ENCODE data around the gene CAPN11.

CAPN11 gene

DNA sequence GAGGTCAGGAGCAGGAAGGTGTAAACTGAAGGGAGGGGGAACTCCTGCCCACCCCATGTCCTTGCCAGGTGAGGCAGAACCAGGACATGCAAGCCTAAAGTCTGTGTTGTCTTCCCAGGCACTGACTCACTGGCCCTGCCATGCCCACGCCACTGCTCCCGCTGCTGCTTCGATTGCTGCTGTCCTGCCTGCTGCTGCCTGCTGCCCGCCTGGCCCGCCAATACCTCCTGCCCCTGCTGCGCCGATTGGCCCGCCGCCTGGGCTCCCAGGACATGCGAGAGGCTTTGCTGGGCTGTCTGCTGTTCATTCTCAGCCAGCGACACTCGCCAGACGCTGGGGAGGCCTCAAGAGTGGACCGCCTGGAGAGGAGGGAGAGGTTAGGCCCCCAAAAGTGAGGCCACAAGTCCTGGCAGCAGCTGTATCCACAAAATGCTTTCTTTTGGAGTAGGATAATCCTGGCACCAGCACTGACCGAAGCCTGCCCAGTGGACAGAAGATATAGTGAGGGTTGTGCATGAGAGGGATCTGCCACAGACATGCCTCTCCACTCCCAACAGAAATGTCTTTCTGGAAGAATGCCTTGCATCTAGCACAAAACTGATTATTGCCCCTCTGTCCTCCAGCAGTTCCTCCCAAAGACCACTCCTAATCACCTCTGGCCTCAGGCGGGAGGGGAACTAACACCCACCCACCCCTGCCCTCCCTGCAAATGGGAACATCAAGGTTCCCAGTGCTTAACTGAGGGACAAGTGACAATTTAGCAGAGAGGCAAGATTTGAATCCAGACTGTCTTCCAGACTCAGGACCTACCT, 58.9 kb downstream of the CAPN11 start:
- no peak for DNase-seq

DNA sequence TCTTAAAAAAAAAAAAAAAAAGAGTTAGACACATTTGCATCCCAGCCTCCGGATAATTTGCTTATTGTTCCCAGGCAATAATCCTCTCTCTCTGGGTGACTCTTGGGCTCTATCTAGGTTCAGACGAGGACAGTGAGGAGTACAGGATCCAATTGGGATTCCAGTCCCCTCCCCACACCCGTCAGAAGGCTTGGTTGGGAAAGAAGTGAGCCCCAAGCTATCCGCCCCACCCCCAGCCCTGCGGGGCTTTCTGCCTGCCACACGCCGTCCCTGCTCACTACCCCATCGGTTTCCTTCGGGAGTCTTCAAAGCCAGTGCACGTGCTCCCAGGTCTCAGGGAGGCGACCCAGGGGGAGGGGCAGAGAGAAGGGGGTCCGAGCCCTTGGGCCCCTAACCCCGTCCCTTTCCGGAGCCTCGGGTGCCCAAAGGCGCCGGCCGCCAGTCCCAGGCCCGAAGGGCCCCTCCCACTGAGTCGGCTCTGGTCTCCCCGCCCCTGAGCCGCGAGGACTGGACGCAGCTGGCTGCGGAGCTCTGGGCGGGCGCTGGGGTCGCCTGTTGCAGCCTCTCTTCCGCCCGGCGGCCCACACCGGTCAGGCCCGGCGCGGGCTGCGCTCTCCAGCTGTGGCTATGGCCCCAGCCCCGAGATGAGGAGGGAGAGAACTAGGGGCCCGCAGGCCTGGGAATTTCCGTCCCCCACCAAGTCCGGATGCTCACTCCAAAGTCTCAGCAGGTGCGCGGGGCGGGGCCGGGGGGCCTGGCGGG, 60.6 kb downstream of the CAPN11 start:
- DNase-seq = peak; percentile 60

DNA sequence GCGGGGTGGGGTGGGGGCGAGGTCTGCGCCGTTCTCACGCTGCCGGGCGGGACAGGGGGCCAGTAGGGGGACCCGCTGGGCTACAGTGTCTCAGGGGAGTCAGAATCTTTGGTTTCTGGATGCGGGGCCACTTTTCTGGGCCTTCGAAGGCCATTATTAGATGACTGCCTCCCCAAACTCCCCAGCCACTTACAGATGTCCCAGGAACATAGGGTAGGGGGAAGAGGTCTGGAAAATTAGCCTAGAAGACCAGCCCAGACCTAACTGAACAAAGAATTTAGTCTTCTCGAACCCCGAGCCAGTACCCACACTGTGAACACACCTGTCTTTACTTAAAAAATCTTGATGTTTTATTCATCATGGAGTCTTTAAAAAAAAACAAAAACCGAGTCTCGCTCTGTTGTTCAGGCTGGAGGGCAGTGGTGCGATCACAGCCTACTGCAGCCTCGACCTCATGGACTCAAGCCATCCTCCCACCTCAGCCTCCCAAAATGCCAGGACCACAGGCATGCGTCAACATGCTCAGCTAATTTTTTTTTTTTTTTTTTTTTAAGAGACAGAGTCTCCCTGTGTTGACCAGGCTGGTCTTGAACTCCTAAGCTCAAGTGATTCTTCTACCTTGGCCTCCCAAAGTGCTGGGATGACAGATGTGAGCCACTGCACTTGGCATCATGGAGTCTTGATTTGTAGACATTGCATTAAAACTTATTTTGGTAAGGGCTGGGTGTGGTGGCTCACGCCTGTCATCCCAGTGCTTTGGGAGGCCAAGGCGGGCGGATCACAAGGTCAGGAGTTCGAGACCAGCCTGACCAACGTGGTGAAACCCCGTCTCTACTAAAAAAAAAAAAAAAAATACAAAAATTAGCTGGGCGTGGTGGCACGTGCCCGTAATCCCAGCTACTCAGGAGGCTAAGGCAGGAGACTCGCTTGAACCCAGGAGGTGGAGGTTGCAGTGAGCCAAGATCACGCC, 61.5 kb downstream of the CAPN11 start:
- no peak for DNase-seq

DNA sequence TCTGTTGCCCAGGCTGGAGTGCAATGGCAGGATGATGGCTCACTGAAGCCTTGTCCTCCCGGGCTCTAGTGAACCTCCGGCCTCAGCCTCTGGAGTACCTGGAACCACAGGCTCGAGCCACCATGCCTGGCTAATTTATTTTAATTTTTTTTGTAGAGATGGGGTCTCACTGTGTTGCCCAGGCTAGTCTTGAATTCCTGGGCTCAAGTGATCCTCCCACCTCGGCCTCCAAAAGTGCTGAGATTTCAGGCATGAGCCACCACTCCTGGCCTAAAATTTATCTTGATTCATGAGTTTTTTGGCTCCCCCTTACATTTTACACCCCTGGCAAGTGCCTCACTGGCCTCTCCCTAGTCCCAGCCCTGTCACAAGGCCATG, 62.3 kb downstream of the CAPN11 start:
- no peak for DNase-seq

DNA sequence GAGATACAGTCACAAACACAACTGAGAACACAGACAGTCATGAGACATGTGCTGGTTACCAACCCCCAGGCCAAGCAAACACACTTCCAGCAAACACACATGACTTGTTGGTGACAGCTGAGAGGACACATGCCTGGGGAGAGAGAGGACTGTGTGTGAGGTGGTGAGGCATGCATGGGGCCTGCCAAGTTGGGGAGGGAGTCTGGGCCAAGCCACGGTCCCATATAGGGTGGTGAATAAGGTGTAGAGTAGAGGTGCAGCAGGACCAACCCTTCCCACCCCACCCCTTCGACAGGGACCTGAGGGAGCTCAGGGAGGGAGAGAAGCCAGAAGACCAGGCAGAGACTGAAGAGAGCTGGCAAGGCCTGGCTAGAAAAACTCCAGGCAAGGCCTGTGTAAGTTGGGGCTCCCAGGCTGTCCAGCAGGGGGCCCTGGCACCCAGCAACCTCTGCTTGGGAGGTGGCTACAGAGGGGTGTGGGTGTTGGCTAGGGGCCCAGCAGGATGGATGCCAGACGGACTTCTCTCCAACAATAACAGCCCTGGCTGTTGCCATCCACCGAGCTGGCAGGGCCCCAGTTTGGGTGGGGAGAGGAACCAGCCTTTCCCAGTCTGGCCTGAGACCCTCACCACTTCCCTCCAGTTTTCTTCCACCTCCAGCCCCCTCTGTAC, 62.8 kb downstream of the CAPN11 start:
- DNase-seq = peak; percentile 85

DNA sequence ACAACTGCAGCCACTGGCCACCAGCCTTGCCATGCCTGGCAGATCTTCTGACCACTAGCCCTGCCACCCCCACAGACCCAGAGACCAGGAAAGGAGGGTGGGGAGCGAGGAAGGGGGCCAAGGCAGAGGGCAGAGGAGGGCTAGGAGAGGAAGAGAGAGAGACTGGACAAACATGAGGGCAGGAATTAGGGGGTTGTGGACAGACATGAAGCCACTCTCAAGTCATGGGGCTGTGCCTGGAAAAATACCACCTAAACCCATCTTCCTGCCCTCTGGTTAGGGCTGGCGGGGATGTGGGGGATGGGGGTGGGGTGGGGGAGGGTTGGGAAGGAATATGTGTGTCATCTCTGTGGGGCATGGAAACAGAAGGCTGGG, 63.3 kb downstream of the CAPN11 start:
- DNase-seq = no peak

DNA sequence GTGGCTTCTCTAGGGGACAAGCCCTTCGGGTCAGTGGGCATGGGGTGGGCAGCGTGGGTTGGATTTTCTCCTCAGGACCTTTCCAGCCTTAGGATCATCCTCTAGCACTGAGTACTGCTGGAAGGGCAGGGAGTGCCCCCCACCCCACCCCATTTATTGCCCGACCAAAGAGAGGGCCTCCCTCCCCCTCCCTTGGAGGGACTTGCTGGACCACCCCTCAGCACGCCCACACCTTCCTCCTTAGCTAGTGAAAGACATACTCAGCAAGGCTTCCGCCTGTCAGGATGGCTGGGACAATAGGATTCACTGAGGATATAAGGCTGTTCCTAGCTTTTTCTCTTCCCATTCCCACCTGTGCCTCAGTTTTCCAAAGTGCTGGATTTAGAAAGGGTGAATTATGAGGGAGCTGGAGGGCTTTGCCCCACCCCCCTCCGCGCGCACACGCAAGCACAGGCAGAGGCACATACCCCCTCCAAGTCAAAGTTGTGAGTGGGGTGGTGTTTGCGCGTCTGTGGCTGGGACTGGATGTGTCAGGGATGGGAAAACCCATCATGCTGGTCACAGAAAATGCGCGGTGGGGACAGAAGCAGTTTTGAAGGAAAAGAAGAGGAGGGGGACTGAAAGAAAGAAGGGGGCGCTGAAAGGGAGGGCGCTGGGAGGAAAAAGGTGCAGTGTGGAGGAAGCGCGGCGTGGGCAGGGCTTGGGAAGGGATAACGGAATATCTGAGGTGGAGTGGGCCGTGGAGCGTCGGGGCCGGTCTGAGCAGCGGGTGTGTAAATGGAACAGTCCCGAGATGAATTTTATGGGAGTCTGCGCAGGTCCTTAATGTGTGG, 64.1 kb downstream of the CAPN11 start:
- no peak for DNase-seq

DNA sequence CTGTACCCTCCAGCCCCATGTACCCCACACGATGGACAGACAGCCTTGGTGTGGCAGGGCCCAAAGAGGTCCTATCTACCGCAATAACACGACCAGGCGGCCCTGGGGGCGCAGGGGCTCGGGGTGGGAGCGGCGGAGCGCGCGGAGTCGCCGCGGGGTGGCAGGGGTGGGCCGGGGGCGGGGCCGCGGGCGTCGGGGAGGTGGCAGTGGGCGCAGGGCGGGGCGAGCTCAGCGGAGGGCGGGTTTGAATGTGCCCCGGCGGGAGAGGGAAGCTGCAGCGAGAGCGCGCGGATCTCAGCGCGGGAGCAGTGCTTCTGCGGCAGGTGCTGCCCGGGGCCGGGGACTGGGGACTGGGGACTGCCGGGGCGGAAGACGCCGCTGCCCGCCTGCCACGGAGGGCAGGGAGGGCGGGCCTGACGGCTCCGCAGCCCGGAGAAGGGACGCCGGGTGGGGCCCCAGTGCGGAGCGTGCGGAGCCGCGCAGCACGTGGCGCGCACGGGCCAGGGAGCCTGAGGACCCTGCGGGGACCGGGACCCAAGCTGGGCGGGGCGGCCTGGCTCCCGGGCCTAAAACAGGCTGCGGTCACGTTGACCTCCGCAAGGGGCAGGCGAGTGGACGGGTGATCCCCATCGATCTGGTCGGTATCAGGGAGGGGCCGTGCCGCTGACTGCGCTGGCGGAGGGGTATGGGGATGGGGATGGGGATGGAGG, 64.9 kb downstream of the CAPN11 start, which contains the start of gene SLC29A1:
Gene SLC29A1, plus strand, starts transcription at position 277 of the 710 bp plus-strand sequence. CDS start 3,719 bp downstream, outside the sequence.
- DNase-seq = peak; percentile 76

DNA sequence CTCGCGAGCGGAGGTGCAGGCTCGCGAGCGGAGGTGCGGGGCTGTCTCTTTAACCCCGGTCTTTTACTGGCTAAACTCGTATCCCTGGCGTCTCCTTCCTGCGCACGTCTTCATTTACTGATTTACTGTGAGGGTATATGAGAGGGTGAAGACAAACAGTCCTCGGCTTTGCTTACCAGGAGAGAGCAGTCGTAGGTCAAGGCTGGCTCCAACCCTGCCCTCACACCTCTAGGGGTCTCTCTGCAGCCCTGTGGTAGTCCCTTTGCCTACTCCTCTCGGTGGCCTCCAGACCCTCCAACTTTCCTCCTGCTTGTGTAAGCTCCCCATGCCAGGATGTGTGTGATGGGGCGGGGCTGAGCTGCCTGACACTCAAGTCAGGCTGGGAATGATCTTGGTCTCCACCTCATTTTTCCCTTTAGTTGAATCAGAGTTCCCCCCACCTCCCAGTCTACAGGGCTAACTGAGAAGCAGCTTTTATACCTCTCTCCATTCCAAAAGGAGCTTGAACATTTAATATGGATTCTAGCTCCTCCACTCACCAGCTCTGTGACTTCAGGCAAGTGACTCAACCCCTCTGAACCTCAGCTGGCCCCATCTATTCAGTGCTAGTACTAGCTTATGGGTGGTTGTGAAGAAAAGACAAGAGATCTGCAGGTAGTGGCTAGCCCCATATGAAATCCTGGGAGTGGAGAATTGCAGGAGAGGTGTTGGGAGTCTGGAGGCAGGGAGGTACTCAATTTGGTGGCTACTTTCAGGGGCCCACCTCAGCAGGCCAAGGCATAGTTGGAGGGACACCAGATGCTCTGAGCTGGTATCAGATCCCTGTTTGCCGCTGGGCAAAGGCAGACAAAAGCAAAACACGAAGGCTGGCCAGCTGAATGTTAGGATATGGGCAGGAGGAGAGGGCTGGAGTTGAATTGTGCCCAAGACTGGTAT, 65.7 kb downstream of the CAPN11 start:
- peak; percentile 60 for DNase-seq

DNA sequence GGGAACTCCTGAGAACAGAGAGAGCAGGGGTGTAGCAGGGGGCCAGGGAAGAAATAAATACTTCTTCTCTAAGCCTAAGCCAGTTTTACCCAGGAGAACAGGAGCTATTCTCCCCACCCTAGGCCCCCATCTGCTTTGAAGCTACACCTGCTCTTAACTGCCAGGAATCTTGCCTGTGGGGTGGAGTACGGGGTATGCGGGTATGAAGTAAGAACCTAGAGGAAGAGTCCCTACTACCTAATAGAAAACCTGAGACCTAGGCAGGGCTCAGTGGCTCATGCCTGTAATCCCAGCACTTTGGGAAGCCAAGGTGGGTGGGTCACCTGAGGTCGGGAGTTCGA, 66.3 kb downstream of the CAPN11 start:
- DNase-seq = no peak

DNA sequence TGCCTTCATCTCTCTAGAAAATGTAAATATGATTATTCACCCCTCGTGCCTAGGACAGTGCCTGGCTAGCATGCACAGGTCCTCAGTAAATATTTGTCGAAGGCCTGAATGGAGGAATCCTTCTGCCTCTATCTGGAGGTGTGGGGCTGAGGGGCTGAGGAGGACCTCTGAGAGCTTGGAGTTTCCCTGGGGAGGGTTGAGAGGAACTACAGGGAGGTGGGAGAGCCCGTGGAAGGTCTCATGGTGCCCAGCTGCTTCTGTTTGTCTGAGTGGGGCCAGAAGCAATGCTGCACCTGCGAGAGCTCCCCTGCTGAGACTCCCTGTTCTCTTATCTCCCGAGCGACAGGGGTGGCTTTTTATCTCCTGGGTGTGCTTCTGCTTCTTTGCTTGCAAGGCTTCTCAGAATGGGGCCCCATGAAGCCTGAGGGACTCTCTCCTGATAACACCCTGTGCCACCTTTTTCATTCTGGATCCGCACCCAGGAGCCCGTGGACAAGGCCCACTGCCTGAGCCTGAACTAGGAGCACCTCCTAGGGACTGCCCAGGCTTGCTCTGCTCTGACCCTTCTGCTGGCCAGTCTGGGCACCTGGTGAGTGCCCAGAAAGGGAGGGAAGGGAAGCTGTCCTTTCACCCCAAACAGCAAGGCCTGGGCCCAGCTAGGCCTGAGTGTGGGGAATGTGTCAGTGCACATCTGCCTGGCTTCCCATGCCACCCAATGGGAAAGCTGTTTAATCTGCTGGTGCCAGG, 67.1 kb downstream of the CAPN11 start:
- DNase-seq = no peak

DNA sequence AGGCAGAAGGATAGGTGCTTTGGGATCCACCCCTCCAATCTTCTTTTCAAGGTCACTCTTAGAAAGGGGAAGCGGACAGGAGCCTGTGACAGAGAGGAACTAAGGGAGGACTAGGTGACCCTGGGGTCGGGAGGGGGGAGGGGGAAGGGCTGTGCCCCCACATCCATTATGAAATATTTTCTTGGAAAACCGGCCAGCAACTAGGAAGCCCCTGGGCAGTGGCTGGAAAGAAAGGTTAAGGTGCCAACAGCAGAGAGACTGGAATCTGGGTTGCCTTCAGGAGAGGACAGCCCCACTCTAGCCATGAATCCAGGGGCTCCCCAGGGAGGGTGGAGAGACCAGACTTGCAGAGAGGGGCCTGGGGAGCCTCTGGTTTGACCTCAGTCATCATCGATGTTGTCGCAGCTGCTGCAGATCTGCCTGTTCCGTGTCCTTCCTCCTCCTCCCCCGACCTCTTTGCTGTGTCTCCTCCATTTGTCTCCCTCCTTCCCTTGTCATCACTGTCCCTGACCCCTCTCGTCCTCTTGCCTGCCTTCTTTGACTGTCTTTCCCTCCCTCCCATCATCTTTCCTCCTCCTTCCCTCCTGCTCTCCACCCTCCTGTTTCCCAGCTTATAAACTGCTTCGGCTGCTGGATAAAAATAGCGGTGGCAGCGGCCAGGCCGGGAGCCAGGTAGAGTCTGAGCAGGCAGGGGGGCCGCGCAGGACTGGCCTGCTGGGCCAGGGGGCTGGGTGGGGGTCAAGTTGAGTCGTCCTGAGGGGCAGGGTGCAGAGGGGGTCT, 67.9 kb downstream of the CAPN11 start:
- DNase-seq = no peak

DNA sequence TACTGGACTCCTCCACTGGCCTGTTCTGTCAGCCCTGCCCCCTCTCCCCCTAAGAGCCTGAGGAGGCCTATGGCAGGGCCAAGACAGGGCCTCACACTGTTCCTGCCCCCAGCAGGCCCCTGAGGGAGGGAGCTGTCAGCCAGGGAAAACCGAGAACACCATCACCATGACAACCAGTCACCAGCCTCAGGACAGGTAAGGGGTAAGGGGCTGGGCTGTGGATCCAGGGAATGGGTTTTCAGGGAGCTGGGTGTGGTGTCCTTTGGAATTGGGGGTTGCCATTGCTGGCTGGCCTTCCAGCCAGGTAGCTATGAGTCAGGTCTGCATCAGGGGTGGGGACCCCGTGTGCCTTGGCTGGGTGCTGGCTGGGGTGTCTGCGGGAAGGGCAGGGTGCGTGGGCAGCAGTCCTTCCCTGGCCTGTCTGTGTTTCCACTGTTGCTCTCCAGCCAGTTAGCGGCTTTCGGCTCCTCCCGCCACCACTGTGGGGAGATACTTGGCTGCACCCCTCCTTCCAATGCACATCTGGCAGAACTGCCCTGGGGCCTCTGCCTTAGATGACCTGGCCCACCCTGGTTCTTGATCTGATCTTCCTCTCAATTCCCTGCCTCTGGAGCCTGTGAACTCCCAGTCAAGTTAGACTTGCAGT, 68.7 kb downstream of the CAPN11 start:
- DNase-seq = no peak

DNA sequence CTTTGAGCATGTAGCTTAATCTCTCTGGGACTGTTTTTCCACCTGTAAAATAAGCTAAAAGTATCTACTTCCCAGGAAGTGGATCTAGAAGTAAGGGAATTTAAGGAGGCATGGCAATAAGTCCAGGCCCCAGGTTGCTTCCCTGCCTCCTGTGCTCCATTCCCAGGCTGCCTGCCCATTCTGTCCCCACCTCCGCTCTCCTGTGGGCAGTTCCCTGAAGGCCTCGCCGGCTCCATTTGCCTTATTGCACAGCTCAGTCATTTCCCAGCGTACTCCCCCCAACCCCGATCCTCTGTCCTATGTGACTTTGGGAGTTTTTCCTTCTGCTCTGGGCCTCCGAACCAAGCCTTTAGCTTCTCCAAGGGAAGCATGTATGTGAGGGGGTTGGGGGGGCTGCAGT, 69.4 kb downstream of the CAPN11 start:
- DNase-seq = no peak

DNA sequence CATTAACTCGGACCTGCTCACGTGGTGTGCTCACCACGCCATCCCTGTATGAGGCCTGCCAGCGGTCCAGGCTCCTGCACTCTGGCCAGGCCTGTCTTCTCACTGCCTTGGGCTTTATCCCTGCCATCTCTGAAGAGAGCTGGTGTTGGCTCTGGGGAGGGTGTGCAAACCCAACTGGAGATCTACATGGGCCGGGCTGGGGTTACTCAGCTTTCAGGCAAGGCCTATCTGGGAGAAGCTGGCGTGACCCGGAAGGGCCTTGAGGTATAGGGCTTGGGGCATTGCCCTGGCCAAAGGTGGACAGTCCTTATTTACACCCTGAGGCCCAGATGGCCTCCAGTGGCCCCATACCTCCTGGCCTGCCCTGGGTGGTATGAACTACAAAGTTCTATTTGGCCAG, 69.8 kb downstream of the CAPN11 start:
- no peak for DNase-seq

DNA sequence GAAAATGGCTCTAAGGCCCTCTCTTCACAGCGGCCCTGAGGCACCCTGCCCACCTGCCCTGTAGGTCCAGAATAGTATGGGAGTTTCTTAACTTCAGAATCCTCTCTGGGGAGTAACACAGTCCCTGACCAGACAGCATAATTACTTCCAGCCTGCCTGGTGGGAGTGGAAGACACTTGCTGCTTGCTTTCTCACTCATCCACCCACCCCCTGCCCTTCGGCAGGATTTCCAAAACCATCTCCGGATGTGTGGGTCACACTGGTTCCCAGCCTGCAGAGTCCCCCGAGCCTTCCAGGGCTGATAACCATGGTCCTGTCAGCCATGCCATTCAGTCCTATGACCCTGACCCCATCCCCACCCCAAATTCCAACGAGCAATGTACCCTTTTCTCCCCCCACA, 70.2 kb downstream of the CAPN11 start:
- DNase-seq = no peak

DNA sequence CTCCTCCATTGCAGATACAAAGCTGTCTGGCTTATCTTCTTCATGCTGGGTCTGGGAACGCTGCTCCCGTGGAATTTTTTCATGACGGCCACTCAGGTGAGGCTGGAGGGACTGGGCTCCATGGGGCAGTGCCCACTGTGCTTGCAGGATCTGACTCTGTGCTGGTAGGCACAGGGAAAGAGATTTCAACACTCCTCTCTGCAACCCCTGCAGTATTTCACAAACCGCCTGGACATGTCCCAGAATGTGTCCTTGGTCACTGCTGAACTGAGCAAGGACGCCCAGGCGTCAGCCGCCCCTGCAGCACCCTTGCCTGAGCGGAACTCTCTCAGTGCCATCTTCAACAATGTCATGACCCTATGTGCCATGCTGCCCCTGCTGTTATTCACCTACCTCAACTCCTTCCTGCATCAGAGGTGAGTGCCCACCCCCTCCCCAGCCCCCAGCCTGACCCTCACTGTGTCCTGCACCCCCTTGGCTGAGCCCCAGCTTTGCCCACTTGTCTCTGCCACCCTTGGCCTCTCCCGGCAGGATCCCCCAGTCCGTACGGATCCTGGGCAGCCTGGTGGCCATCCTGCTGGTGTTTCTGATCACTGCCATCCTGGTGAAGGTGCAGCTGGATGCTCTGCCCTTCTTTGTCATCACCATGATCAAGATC, 70.9 kb downstream of the CAPN11 start:
- no peak for DNase-seq
